ENCODE results near the gene AKT1. TPM values are rescaled to one million over a fixed set of nuclear protein-coding genes. Genes with fewer than 3 reads are reported as not detected.

The AKT1 gene
- total and polyA plus RNA-seq, 2 experiments from 2014 or later: 16.9 to 164 TPM

- H4K20me1 ChIP-seq (ENCODE audit: insufficient read depth): 0 out of 2 replicates have a peak, but pooled peaks cover 5% of the 10 kb centered on the region
- peaks cover 13% of the 10 kb centered on the region for H3K4me1 ChIP-seq (ENCODE audit: insufficient read depth)
- H2AFZ ChIP-seq: no peak overlapping the region
- DNase-seq: no peak
- no peak overlapping the region for H3K27ac ChIP-seq
- no peak overlapping the region for H3K9ac ChIP-seq
- TF ChIP-seq EZH2 (IDR thresholded peaks at IDR 0.05; ENCODE audit: insufficient read depth, poor library complexity, severe bottlenecking) (no peak), EZH2phosphoT487 (IDR thresholded peaks at IDR 0.05; ENCODE audit: insufficient read depth, low read depth) (no peak)
- 90 to 92% methylated on average over 26 to 31 of the region's 31 CpGs for WGBS, 2 experiments (ENCODE audit: low coverage in 1 of 2, low lambda C conversion rate in 2 of 2, missing lambda C conversion rate in 2 of 2)
- H3K9me2 ChIP-seq (ENCODE audit: insufficient read depth): no peaks in the 10 kb centered on the region
- H3K79me2 ChIP-seq (ENCODE audit: insufficient read depth): peaks cover 91% of the 10 kb centered on the region
- H3K27me3 ChIP-seq (replicated peaks; ENCODE audit: insufficient read depth): no peaks in the 10 kb centered on the region
- no peaks in the 10 kb centered on the region for H3F3A ChIP-seq (ENCODE audit: insufficient read depth)
- no peaks in the 10 kb centered on the region for H3K9me3 ChIP-seq (ENCODE audit: low read depth)
- H3K4me3 ChIP-seq: no peak overlapping the region
- H3K36me3 ChIP-seq (ENCODE audit: low read depth): no peaks in the 10 kb centered on the region
- in situ Hi-C loops (cut with MboI): no loop called here
- H3K4me2 ChIP-seq (ENCODE audit: unreplicated experiment): no peak overlapping the region
Measured at GRCh38 chr14:104789752-104790743, 5.5 kb downstream of the AKT1 start.

GRCh38 chr14:104788873-104789663 is 6.5 kb downstream of the AKT1 start:
- H3K27me3 ChIP-seq (replicated peaks; ENCODE audit: insufficient read depth): no peaks in the 10 kb centered on the region
- no peak for DNase-seq
- no peak overlapping the region for H2AFZ ChIP-seq
- TF ChIP-seq EZH2 (IDR thresholded peaks at IDR 0.05; ENCODE audit: insufficient read depth, poor library complexity, severe bottlenecking): no peak
- H3K4me1 ChIP-seq (ENCODE audit: insufficient read depth): peaks cover 10% of the 10 kb centered on the region
- no peaks in the 10 kb centered on the region for H3K9me2 ChIP-seq (ENCODE audit: insufficient read depth)
- H3K4me2 ChIP-seq (ENCODE audit: unreplicated experiment): no peak overlapping the region
- H4K20me1 ChIP-seq (ENCODE audit: insufficient read depth): 0 out of 2 replicates have a peak, but pooled peaks cover 5% of the 10 kb centered on the region
- H3K79me2 ChIP-seq (ENCODE audit: insufficient read depth): peaks cover 84% of the 10 kb centered on the region
- H3F3A ChIP-seq (ENCODE audit: insufficient read depth): no peaks in the 10 kb centered on the region
- no peak overlapping the region for H3K27ac ChIP-seq
- in situ Hi-C loops (cut with MboI): no loop called here
- H3K9ac ChIP-seq: no peak overlapping the region
- no peaks in the 10 kb centered on the region for H3K36me3 ChIP-seq (ENCODE audit: low read depth)
- no peak overlapping the region for H3K4me3 ChIP-seq
- WGBS, 2 experiments (ENCODE audit: low coverage in 1 of 2, low lambda C conversion rate in 2 of 2, missing lambda C conversion rate in 2 of 2): 91 to 92% methylated on average over 33 to 39 of the region's 39 CpGs
- H3K9me3 ChIP-seq (ENCODE audit: low read depth): no peaks in the 10 kb centered on the region

- Histone ChIP-seq H4K20me1 (ENCODE audit: insufficient read depth) (no peaks in the 10 kb centered on the region), H3K36me3 (ENCODE audit: low read depth) (no peaks in the 10 kb centered on the region), H3K9me3 (ENCODE audit: low read depth) (no peaks in the 10 kb centered on the region), H3F3A (ENCODE audit: insufficient read depth) (no peaks in the 10 kb centered on the region), H3K27ac (no peak overlapping the region), H3K79me2 (ENCODE audit: insufficient read depth) (peaks cover 76% of the 10 kb centered on the region), H3K4me1 (ENCODE audit: insufficient read depth) (peaks cover 4% of the 10 kb centered on the region; the same call in 1 of the 2 replicates), H3K4me2 (ENCODE audit: unreplicated experiment) (no peak overlapping the region), H2AFZ (no peak overlapping the region), H3K9me2 (ENCODE audit: insufficient read depth) (no peaks in the 10 kb centered on the region), H3K27me3 (replicated peaks; ENCODE audit: insufficient read depth) (no peaks in the 10 kb centered on the region), H3K9ac (no peak overlapping the region), H3K4me3 (no peak overlapping the region)
- in situ Hi-C loops (cut with MboI): no loop called here
- no peak for DNase-seq
- TF ChIP-seq EZH2phosphoT487 (IDR thresholded peaks at IDR 0.05; ENCODE audit: insufficient read depth, low read depth) (no peak), EZH2 (IDR thresholded peaks at IDR 0.05; ENCODE audit: insufficient read depth, poor library complexity, severe bottlenecking) (no peak)
- 91 to 98% methylated on average over 12 of the region's 14 CpGs for WGBS, 2 experiments (ENCODE audit: low coverage in 1 of 2, low lambda C conversion rate in 2 of 2, missing lambda C conversion rate in 2 of 2)
Measured at GRCh38 chr14:104788161-104788818, 7.3 kb downstream of the AKT1 start.

DNA sequence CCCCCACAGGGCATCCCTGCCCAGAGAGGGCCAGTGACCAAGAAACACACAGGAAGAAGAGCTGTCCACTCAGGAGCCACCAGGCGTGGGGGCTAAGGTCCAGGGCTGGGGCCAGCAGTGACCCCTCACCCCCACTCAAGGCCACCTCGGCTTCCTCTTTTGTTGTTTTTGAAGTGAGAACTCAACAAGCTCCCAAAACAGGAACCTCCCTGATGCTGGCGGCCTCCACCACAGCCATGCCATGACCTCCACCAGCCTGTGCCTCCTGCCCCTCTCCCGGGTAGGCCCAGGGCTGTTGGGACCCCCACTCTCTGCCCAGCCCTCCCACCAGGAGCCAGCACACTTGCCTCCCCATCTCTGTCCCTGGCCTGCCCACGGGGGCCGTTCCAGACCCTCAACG is 7.8 kb downstream of the AKT1 start:
- H3K9me3 ChIP-seq (ENCODE audit: low read depth): no peaks in the 10 kb centered on the region
- no peak for DNase-seq
- no peak overlapping the region for H3K4me3 ChIP-seq
- H3K9ac ChIP-seq: no peak overlapping the region
- TF ChIP-seq EZH2 (IDR thresholded peaks at IDR 0.05; ENCODE audit: insufficient read depth, poor library complexity, severe bottlenecking) (no peak), EZH2phosphoT487 (IDR thresholded peaks at IDR 0.05; ENCODE audit: insufficient read depth, low read depth) (no peak)
- no peaks in the 10 kb centered on the region for H3K36me3 ChIP-seq (ENCODE audit: low read depth)
- peaks cover 70% of the 10 kb centered on the region for H3K79me2 ChIP-seq (ENCODE audit: insufficient read depth)
- no peak overlapping the region for H3K27ac ChIP-seq
- no peaks in the 10 kb centered on the region for H3K27me3 ChIP-seq (replicated peaks; ENCODE audit: insufficient read depth)
- H3K4me1 ChIP-seq (ENCODE audit: insufficient read depth): no peaks in the 10 kb centered on the region
- WGBS, 2 experiments (ENCODE audit: low coverage in 1 of 2, low lambda C conversion rate in 2 of 2, missing lambda C conversion rate in 2 of 2): 82 to 90% methylated on average over 7 of the region's 7 CpGs
- H2AFZ ChIP-seq: no peak overlapping the region
- in situ Hi-C loops (cut with MboI): no loop called here
- no peak overlapping the region for H3K4me2 ChIP-seq (ENCODE audit: unreplicated experiment)
- H3K9me2 ChIP-seq (ENCODE audit: insufficient read depth): no peaks in the 10 kb centered on the region
- no peaks in the 10 kb centered on the region for H3F3A ChIP-seq (ENCODE audit: insufficient read depth)
- H4K20me1 ChIP-seq (ENCODE audit: insufficient read depth): no peaks in the 10 kb centered on the region
